Endothelial cell of umbilical vein (primary cell): ENCODE measurements around the gene SENP8. TPM values are rescaled to one million over a fixed set of nuclear protein-coding genes. Genes with fewer than 3 reads are reported as not detected.
"Not testable (repeated sequence)": the region's sequence is repeated elsewhere in the genome, so short reads cannot be mapped to it uniquely, and the experiment has no call there.

Experiments
- BruUV-seq: library from RNA; stranded (reverse); fragments of 400-500 nt; replicated peaks from 2 replicates; lab custom pipeline; 2021; lab: Mats Ljungman, UMichigan
- CTCF ChIA-PET: fragments of 300-600, 350-600 bp; sonication (Branson Sonifier 250); formaldehyde crosslinking; loops from one replicate; lab custom pipeline; 2021; ENCODE audit warnings: antibody characterized with exemption, inconsistent platforms; lab: Charles Lee
- POLR2A ChIA-PET: fragments of 300-600, 350-600 bp; sonication (Branson Sonifier 250); formaldehyde crosslinking; loops from one replicate; lab custom pipeline; 2021; ENCODE audit warnings: antibody characterized with exemption, inconsistent platforms; lab: Charles Lee
- DNase-seq: peaks from one replicate; pipeline ENCODE4 v3.0.0-alpha.2; 2011; ENCODE audit warnings: low read depth, low spot score
- FAIRE-seq: peaks from 2 replicates; lab custom pipeline; 2011; peaks lifted over from hg19 to GRCh38; lab: Jason Lieb, UNC
- H2AFZ ChIP-seq: 2 replicates; pipeline ENCODE4 v1.6.0; 2012; ENCODE audit warnings: low read depth, low read length, control low read depth, inconsistent platforms
- H3K27ac ChIP-seq: 2 replicates; pipeline ENCODE4 v1.5.1; 2011; ENCODE audit warnings: low read depth, mild to moderate bottlenecking, control low read depth, low read length, moderate library complexity; ENCODE audit not compliant: insufficient read depth
- H3K27me3 ChIP-seq, 2 experiments: 2 replicates each; pipeline versions ENCODE4 v1.6.0 to v1.6.1; 2011; ENCODE audit warnings: low read length in 2 of 2, mixed read lengths in 1 of 2; ENCODE audit not compliant: control insufficient read depth in 2 of 2, insufficient read depth in 2 of 2
- H3K36me3 ChIP-seq, 2 experiments: 2 replicates in 1 of 2; 3 replicates in 1 of 2; pipeline ENCODE4 v1.5.1; 2011; ENCODE audit warnings: low read length in 2 of 2, mild to moderate bottlenecking in 1 of 2, moderate library complexity in 1 of 2; ENCODE audit not compliant: control insufficient read depth in 2 of 2, insufficient read depth in 2 of 2; ENCODE audit errors: extremely low read depth in 1 of 2
- H3K4me1 ChIP-seq: 3 replicates; pipeline ENCODE4 v1.5.1; 2011; ENCODE audit warnings: mild to moderate bottlenecking, low read length; ENCODE audit not compliant: control insufficient read depth, insufficient read depth; ENCODE audit errors: extremely low read depth
- H3K4me2 ChIP-seq: 2 replicates; pipeline ENCODE4 v1.6.1; 2011; ENCODE audit warnings: low read length, control low read depth, mixed read lengths; ENCODE audit not compliant: insufficient read depth
- H3K4me3 ChIP-seq, 3 experiments: fragments of 200-600 bp in 1 of 3; sonication (generic), shearing (Covaris generic) in 1 of 3; replicated peaks in 1 of 3; 2 replicates each; pipeline ENCODE4 v1.5.1; 2011 to 2016; ENCODE audit warnings: control low read depth in 3 of 3, low read length in 3 of 3, mild to moderate bottlenecking in 2 of 3, inconsistent platforms in 1 of 3, low read depth in 1 of 3, moderate library complexity in 1 of 3; ENCODE audit not compliant: insufficient read depth in 1 of 3
- H3K79me2 ChIP-seq: 2 replicates; pipeline ENCODE4 v1.6.0; 2012; ENCODE audit warnings: low read length, inconsistent platforms; ENCODE audit not compliant: control insufficient read depth, insufficient read depth
- H3K9ac ChIP-seq: replicated peaks from 2 replicates; pipeline ENCODE3; 2011; ENCODE audit warnings: low read length, control low read depth; ENCODE audit not compliant: insufficient read depth; ENCODE audit errors: extremely low read depth
- H3K9me1 ChIP-seq: replicated peaks from 3 replicates; pipeline ENCODE4 v1.6.0; 2011; ENCODE audit warnings: mild to moderate bottlenecking, low read length; ENCODE audit not compliant: control insufficient read depth, insufficient read depth; ENCODE audit errors: extremely low read depth
- H3K9me3 ChIP-seq: replicated peaks from 2 replicates; pipeline ENCODE4 v1.5.1; 2012; ENCODE audit warnings: low read length, inconsistent platforms; ENCODE audit not compliant: control insufficient read depth, insufficient read depth
- H4K20me1 ChIP-seq: replicated peaks from 2 replicates; pipeline ENCODE3; 2011; ENCODE audit warnings: mild to moderate bottlenecking, low read length; ENCODE audit not compliant: control insufficient read depth, insufficient read depth; ENCODE audit errors: extremely low read depth
- CTCF ChIP-seq, 2 donors: IDR thresholded peaks; 1 replicate in 1 of 2; 2 replicates in 1 of 2; pipeline ENCODE4 v1.5.1; 2011; ENCODE audit warnings: low read length in 2 of 2, mild to moderate bottlenecking in 2 of 2, moderate library complexity in 2 of 2, control low read depth in 1 of 2, inconsistent platforms in 1 of 2, low read depth in 1 of 2; ENCODE audit not compliant: insufficient read depth in 1 of 2; ENCODE audit errors: extremely low read depth in 1 of 2
- EZH2 ChIP-seq: IDR thresholded peaks from 2 replicates; pipeline ENCODE4 v1.6.1; 2012; ENCODE audit warnings: borderline replicate concordance, low read depth, mild to moderate bottlenecking, moderate library complexity, low read length, inconsistent platforms; ENCODE audit not compliant: severe bottlenecking
- FOS ChIP-seq: IDR thresholded peaks from 2 replicates; pipeline ENCODE4 v1.6.1; 2011; ENCODE audit warnings: mild to moderate bottlenecking, low read length, moderate library complexity, borderline replicate concordance; ENCODE audit not compliant: insufficient read depth
- GATA2 ChIP-seq: IDR thresholded peaks from 2 replicates; pipeline ENCODE4 v1.7.0; 2011; ENCODE audit warnings: low read depth, mild to moderate bottlenecking, moderate library complexity, mixed read lengths, low read length; ENCODE audit not compliant: insufficient read length, insufficient read depth
- JUN ChIP-seq: IDR thresholded peaks from 2 replicates; pipeline ENCODE4 v1.6.1; 2011; ENCODE audit warnings: borderline replicate concordance, low read depth; ENCODE audit not compliant: insufficient read length, insufficient read depth
- MAX ChIP-seq: IDR thresholded peaks from 2 replicates; pipeline ENCODE4 v1.6.1; 2011; ENCODE audit not compliant: insufficient read depth, insufficient read length
- MYC ChIP-seq: IDR thresholded peaks from one replicate; pipeline ENCODE4 v1.6.1; 2011; ENCODE audit warnings: mild to moderate bottlenecking, low read depth, low read length
- POLR2A ChIP-seq: IDR thresholded peaks from 2 replicates; pipeline ENCODE4 v1.6.1; 2012; ENCODE audit warnings: low read depth, mild to moderate bottlenecking, control low read depth, low read length
- POLR2AphosphoS5 ChIP-seq: IDR thresholded peaks from 2 replicates; pipeline ENCODE4 v1.6.1; 2012; ENCODE audit warnings: low read depth, mild to moderate bottlenecking, control low read depth, low read length, moderate library complexity; ENCODE audit not compliant: insufficient read depth
- dilution Hi-C: fragments of 300-500 bp; cut with MboI; formaldehyde crosslinking; loops from one replicate; pipeline ENCODE4 v1.15.0; 2019; ENCODE audit warnings: low sequenced_read_pairs; ENCODE audit not compliant: extremely low pct_ligation_motif_present
- intact Hi-C: fragments of 100-400 bp; cut with micrococcal nuclease; formaldehyde crosslinking; loops from one replicate; pipeline ENCODE4 v1.10.0; 2022
- polyA plus RNA-seq, 4 experiments: library from polyadenylated mRNA; depleted of rRNA in 3 of 4; stranded (reverse) in 3 of 4; unstranded in 1 of 4; fragments of >200 nt; gene quantifications; 2 replicates each; pipeline versions ENCODE4 v1.2.1 to v1.2.3, GENCODE V29; 2011 to 2012; ENCODE audit warnings: missing spikeins in 1 of 4
- total RNA-seq: library from RNA; stranded (reverse); gene quantifications from 2 replicates; pipeline ENCODE4 v1.2.3, GENCODE V29; 2021

The SENP8 gene
- total and polyA plus RNA-seq, 2 donors (not counting 3 experiments of a cell fraction or from before 2014, with no cell fraction given), result 0.91 to 1.3 TPM

GRCh38 chr15:72098040-72098439 lies 20.2 kb upstream of the SENP8 start:
- Histone ChIP-seq H2AFZ (no peak overlapping the region), H3K4me3 (no peak overlapping the region), H3K36me3 (no peaks in the 10 kb centered on the region), H4K20me1 (no peaks in the 10 kb centered on the region), H3K4me1 (no peaks in the 10 kb centered on the region), H3K9ac (no peak overlapping the region), H3K79me2 (no peaks in the 10 kb centered on the region), H3K27me3 (no peaks in the 10 kb centered on the region), H3K27ac (no peak overlapping the region), H3K9me1 (no peaks in the 10 kb centered on the region), H3K4me2 (no peak overlapping the region), H3K9me3 (no peaks in the 10 kb centered on the region)
- no peak for DNase-seq
- intact Hi-C loops (no loop called here), dilution Hi-C loops (no loop called here)
- FAIRE-seq, result no peak
- ChIA-PET POLR2A (no interaction called here), CTCF (no interaction called here)
- TF ChIP-seq FOS, result no peak
- BruUV-seq, result no TSS peak

- ChIA-PET CTCF (no interaction called here), POLR2A (interaction anchor here (0.6 kb wide), 1 partner anchor 218 kb away, joined by 3 read pairs; no protein-coding TSS in a partner anchor)
- Histone ChIP-seq H3K27me3 (no peaks in the 10 kb centered on the region), H3K36me3 (no peaks in the 10 kb centered on the region), H3K9me3 (no peaks in the 10 kb centered on the region), H3K4me2 (no peak overlapping the region), H3K4me3 (no peak overlapping the region), H3K27ac (no peak overlapping the region), H3K9ac (no peak overlapping the region), H3K4me1 (no peaks in the 10 kb centered on the region), H4K20me1 (peaks cover 2% of the 10 kb centered on the region), H3K9me1 (no peaks in the 10 kb centered on the region), H2AFZ (no peak overlapping the region), H3K79me2 (no peaks in the 10 kb centered on the region)
- no TSS peak for BruUV-seq
- DNase-seq (no peak), FAIRE-seq (no peak)
- dilution Hi-C loops, result no loop called here
- intact Hi-C loops, result no loop called here
- no peak for TF ChIP-seq MYC
- TF ChIP-seq JUN, result no peak
- TF ChIP-seq MAX, result no peak
- no peak for TF ChIP-seq POLR2A
- no peak for TF ChIP-seq FOS
- no peak for TF ChIP-seq POLR2AphosphoS5
- no peak for TF ChIP-seq GATA2
- no peak for TF ChIP-seq CTCF (IDR thresholded peaks at IDR 0.05; ENCODE audit: extremely low read depth in 1 of 2, insufficient read depth in 1 of 2, low read depth in 1 of 2, low read length in 2 of 2)
- no peak for TF ChIP-seq EZH2
Observed at GRCh38 chr15:72099155-72099554, 19.0 kb upstream of the SENP8 start.

GRCh38 chr15:72100551-72100950 lies 17.7 kb upstream of the SENP8 start:
- POLR2A ChIA-PET, H3K9me1 ChIP-seq, H3K4me1 ChIP-seq, DNase-seq, H3K9ac ChIP-seq, H3K27me3 ChIP-seq, H3K36me3 ChIP-seq, H3K4me3 ChIP-seq, H2AFZ ChIP-seq, FAIRE-seq, CTCF ChIA-PET, H3K4me2 ChIP-seq, H3K27ac ChIP-seq, H3K9me3 ChIP-seq, BruUV-seq, dilution Hi-C loops, intact Hi-C loops, H3K79me2 ChIP-seq, H4K20me1 ChIP-seq: not testable (repeated sequence)
